Measurements from ENCODE around the gene PSORS1C1. TPM values are rescaled to one million over a fixed set of nuclear protein-coding genes. Genes with fewer than 3 reads are reported as not detected.

PSORS1C1 gene
- total RNA-seq, 1 experiment from 2014 or later = 0.48 TPM

DNA sequence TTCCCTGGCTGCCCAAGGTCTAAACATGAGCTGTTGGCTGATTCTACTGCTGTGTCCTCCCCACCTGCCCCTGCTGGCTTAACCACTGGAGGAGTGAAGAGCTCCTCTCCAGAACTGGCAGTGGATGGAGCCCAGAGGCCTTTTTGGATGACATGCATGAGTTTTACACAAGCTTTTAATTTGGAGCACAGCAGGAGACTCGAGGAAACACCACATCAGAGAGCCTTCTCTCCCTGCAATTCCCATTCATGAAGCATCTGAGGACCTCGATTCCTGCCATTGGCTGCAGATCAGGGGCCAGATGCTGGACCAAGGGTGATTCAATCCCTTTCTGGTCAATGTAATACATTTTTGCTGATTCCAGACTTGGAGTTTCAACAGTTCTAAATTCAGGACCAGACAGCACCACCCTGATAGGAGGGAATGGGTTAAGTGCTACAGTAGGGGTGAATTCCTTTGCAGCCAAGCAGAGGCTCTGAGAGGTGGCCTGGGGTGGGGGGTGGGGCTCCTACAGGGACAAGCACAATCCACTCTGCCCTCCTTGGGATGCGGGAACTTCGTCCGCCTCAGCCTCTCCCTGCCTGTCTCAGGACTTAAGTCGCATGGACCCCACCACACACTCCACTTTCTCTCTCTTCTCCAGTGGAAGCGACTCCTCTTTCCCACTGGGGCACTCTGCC is 599 bp upstream of the PSORS1C1 start:
- TF ChIP-seq, protein P1, sequence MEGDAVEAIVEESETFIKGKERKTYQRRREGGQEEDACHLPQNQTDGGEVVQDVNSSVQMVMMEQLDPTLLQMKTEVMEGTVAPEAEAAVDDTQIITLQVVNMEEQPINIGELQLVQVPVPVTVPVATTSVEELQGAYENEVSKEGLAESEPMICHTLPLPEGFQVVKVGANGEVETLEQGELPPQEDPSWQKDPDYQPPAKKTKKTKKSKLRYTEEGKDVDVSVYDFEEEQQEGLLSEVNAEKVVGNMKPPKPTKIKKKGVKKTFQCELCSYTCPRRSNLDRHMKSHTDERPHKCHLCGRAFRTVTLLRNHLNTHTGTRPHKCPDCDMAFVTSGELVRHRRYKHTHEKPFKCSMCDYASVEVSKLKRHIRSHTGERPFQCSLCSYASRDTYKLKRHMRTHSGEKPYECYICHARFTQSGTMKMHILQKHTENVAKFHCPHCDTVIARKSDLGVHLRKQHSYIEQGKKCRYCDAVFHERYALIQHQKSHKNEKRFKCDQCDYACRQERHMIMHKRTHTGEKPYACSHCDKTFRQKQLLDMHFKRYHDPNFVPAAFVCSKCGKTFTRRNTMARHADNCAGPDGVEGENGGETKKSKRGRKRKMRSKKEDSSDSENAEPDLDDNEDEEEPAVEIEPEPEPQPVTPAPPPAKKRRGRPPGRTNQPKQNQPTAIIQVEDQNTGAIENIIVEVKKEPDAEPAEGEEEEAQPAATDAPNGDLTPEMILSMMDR (conservative IDR thresholded peaks at IDR 0.05) = no peak
- Histone ChIP-seq H3K18ac (ENCODE audit: insufficient read length, low read depth, low read length) (no peak overlapping the region), H3K27me3 (ENCODE audit: insufficient read depth, low read length) (no peaks in the 10 kb centered on the region; the same call in 1 of the 2 replicates), H3T11ph (ENCODE audit: low read length) (no peak overlapping the region), H2BK5ac (ENCODE audit: insufficient read length, low read length) (no peak overlapping the region), H3K27ac (ENCODE audit: insufficient read length, low read depth, low read length) (no peak overlapping the region), H4K91ac (ENCODE audit: insufficient read length, low read depth, low read length) (no peak overlapping the region), H2AFZ (ENCODE audit: low read length) (no peak overlapping the region), H2BK20ac (ENCODE audit: low read depth, low read length, poor library complexity, severe bottlenecking) (no peak overlapping the region), H3K9me3 (ENCODE audit: control insufficient read depth, low read depth, low read length) (no peaks in the 10 kb centered on the region), H3K9ac (ENCODE audit: extremely low read depth, insufficient read length, low read length) (no peak overlapping the region), H2BK15ac (ENCODE audit: low read depth, low read length) (no peak overlapping the region), H2BK120ac (ENCODE audit: low read depth, low read length, poor library complexity, severe bottlenecking) (no peak overlapping the region), H3K4me1 (ENCODE audit: insufficient read depth, low read length) (peaks cover 14% of the 10 kb centered on the region; the same call in 1 of the 2 replicates), H3K56ac (ENCODE audit: insufficient read length, low read depth, low read length) (no peak overlapping the region), H4K20me1 (ENCODE audit: control insufficient read depth, insufficient read depth, insufficient read length) (no peaks in the 10 kb centered on the region), H2AK5ac (ENCODE audit: insufficient read length, low read length) (no peak overlapping the region), H3K23ac (ENCODE audit: insufficient read length, low read depth, low read length) (no peak overlapping the region), H3K4me2 (ENCODE audit: insufficient read depth, insufficient read length, low read length) (no peak overlapping the region), H3K4ac (ENCODE audit: low read depth, low read length) (no peak overlapping the region), H4K8ac (replicated peaks; ENCODE audit: insufficient read length, low read depth, low read length) (no peak overlapping the region), H2BK12ac (ENCODE audit: insufficient read length, low read depth, low read length) (no peak overlapping the region), H3K79me2 (ENCODE audit: insufficient read depth, low read length) (no peaks in the 10 kb centered on the region), H3K14ac (ENCODE audit: insufficient read depth, low read length) (peak overlapping the region; percentile 36; the same call in 1 of the 2 replicates), H3K79me1 (ENCODE audit: insufficient read depth, low read depth, low read length, poor library complexity, severe bottlenecking) (no peaks in the 10 kb centered on the region), H4K5ac (ENCODE audit: insufficient read length, low read depth, low read length) (no peak overlapping the region), H3K23me2 (ENCODE audit: insufficient read length, low read depth, low read length, poor library complexity, severe bottlenecking) (no peaks in the 10 kb centered on the region)
- Mint-ChIP-seq H3K4me1 (peaks cover 50 to 58% of the 10 kb centered on the region in 2 experiments), H3K27ac (peak overlapping the region in 1 of 3 experiments; percentile 29; a peak in 2 of 7 replicates), H3K36me3 (ENCODE audit: insufficient read depth in 1 of 3, low read depth in 3 of 3) (no peaks in the 10 kb centered on the region), H3K27me3 (ENCODE audit: low read depth) (peaks cover 65% of the 10 kb centered on the region), H3K4me3 (no peak overlapping the region), H3K9me3 (no peaks in the 10 kb centered on the region; a peak in 1 of 5 replicates)
- DNase-seq = no peak
- no CpG with 5 or more reads among the region's 7 CpGs for whole genome bisulfite sequencing (ENCODE audit: extremely low coverage, insufficient read length, low lambda C conversion rate)
